Measurements from ENCODE around the gene GEMIN5. TPM values are rescaled to one million over a fixed set of nuclear protein-coding genes. Genes with fewer than 3 reads are reported as not detected.

GEMIN5 gene
- total and polyA plus RNA-seq, 2 of the 4 experiments (the other 2 are of a cell fraction): 9.0 to 31.5 TPM

GRCh38 chr5:154977409-154977808, 39.4 kb upstream of the GEMIN5 start:
- Histone ChIP-seq H3K9me1 (ENCODE audit: insufficient read depth, low read length) (no peaks in the 10 kb centered on the region), H3K4me2 (ENCODE audit: low read depth, low read length) (no peak overlapping the region), H3K14ac (replicated peaks; ENCODE audit: low read depth, low read length) (no peak overlapping the region), H4K8ac (ENCODE audit: low read depth in 2 of 2, low read length in 2 of 2) (no peak overlapping the region), H3K9me3 (ENCODE audit: control insufficient read depth, insufficient read depth, low read length) (no peaks in the 10 kb centered on the region; the same call in 1 of the 2 replicates), H3K36me3 (ENCODE audit: control insufficient read depth, insufficient read depth, low read length) (no peaks in the 10 kb centered on the region), H3K4ac (ENCODE audit: low read depth, low read length) (no peak overlapping the region), H2AK5ac (ENCODE audit: low read depth, low read length) (no peak overlapping the region), H2BK5ac (ENCODE audit: low read depth, low read length, poor library complexity, severe bottlenecking) (no peak overlapping the region), H4K5ac (ENCODE audit: low read depth, low read length) (no peak overlapping the region), H4K91ac (ENCODE audit: insufficient read depth, low read depth, low read length) (no peak overlapping the region), H4K20me1 (ENCODE audit: insufficient read depth, low read length) (no peaks in the 10 kb centered on the region), H2AFZ (replicated peaks; ENCODE audit: low read length, poor library complexity) (no peak overlapping the region), H2BK15ac (ENCODE audit: low read depth, low read length) (no peak overlapping the region), H3K27me3 (ENCODE audit: control insufficient read depth, insufficient read depth, low read length) (no peaks in the 10 kb centered on the region), H3K56ac (ENCODE audit: extremely low read depth, insufficient read depth, low read length) (no peak overlapping the region), H3K9ac (ENCODE audit: low read depth, low read length) (no peak overlapping the region), H3K27ac (ENCODE audit: insufficient read depth, low read length) (no peak overlapping the region), H3K4me1 (ENCODE audit: control insufficient read depth, insufficient read depth, low read length) (no peaks in the 10 kb centered on the region), H3K18ac (ENCODE audit: low read depth, low read length) (no peak overlapping the region), H3K23ac (ENCODE audit: low read depth, low read length) (no peak overlapping the region), H3K79me1 (ENCODE audit: low read depth in 1 of 2, low read length in 2 of 2) (no peaks in the 10 kb centered on the region), H2BK20ac (ENCODE audit: low read depth, low read length) (no peak overlapping the region), H2AK9ac (replicated peaks; ENCODE audit: low read depth, low read length, poor library complexity) (no peak overlapping the region), H2BK120ac (ENCODE audit: low read depth, low read length) (no peak overlapping the region), H3K4me3 (ENCODE audit: insufficient read depth, low read depth, low read length) (no peak overlapping the region)
- in situ Hi-C loops (cut with MboI; ENCODE audit: low sequenced_read_pairs) (loop anchor here (10.0 kb wide), 1 partner anchor 1847 kb away; no protein-coding TSS in a partner anchor), dilution Hi-C loops (cut with HindIII; ENCODE audit: low sequenced_read_pairs, unreplicated experiment) (no loop called here), intact Hi-C loops (cut with micrococcal nuclease) (loop anchor here (10.0 kb wide), 1 partner anchor 1847 kb away; no protein-coding TSS in a partner anchor)
- TF ChIP-seq FOS (IDR thresholded peaks at IDR 0.05; ENCODE audit: low read depth, low read length): no peak
- TF ChIP-seq MXI1 (IDR thresholded peaks at IDR 0.05; ENCODE audit: borderline replicate concordance, low read depth, low read length): no peak
- peak; percentile 95 for TF ChIP-seq NFE2L2 (IDR thresholded peaks at IDR 0.05; ENCODE audit: low read depth, low read length)
- peak; percentile 96 for TF ChIP-seq MAFK (IDR thresholded peaks at IDR 0.05; ENCODE audit: low read depth, low read length)
- DNase-seq (peak; percentile 47), ATAC-seq (ENCODE audit: low read depth) (peak; percentile 37)
- POLR2A ChIA-PET (ENCODE audit: unreplicated experiment): no interaction called here
- no TSS peak for BruUV-seq (replicated peaks)
- CTCF ChIA-PET: no interaction called here
- WGBS, 2 experiments (ENCODE audit: extremely low coverage in 2 of 2, insufficient read length in 1 of 2): no CpG with 5 or more reads among the region's 1 CpG

All from IMR-90 (cell line).